Keratinocyte (primary cell): ENCODE results near the gene PHLPP2. TPM values are rescaled to one million over a fixed set of nuclear protein-coding genes. Genes with fewer than 3 reads are reported as not detected.

Experiments used
- DNase-seq: peaks from one replicate; pipeline ENCODE4 v3.0.0-alpha.2; 2011; ENCODE audit warnings: low read depth, missing footprints, low spot score
- FAIRE-seq: peaks from 2 replicates; lab custom pipeline; 2011; peaks lifted over from hg19 to GRCh38; lab: Jason Lieb, UNC
- H2AFZ ChIP-seq: 2 replicates; pipeline ENCODE4 v1.6.0; 2012; ENCODE audit warnings: low read length, control low read depth, inconsistent platforms; ENCODE audit not compliant: control insufficient read depth
- H3K27ac ChIP-seq: 2 replicates; pipeline ENCODE4 v1.5.1; 2011; ENCODE audit warnings: low read length; ENCODE audit not compliant: control insufficient read depth, insufficient read depth
- H3K27me3 ChIP-seq: 3 replicates; pipeline ENCODE4 v1.6.0; 2011; ENCODE audit warnings: low read length; ENCODE audit not compliant: control insufficient read depth, insufficient read depth; ENCODE audit errors: extremely low read depth
- H3K36me3 ChIP-seq, 2 experiments: 2 replicates in 1 of 2; 3 replicates in 1 of 2; pipeline ENCODE4 v1.5.1; 2011; ENCODE audit warnings: low read length in 2 of 2, mild to moderate bottlenecking in 1 of 2; ENCODE audit not compliant: control insufficient read depth in 2 of 2, insufficient read depth in 2 of 2; ENCODE audit errors: extremely low read depth in 1 of 2
- H3K4me1 ChIP-seq: 3 replicates; pipeline ENCODE4 v1.5.1; 2011; ENCODE audit warnings: low read length; ENCODE audit not compliant: control insufficient read depth, insufficient read depth; ENCODE audit errors: extremely low read depth
- H3K4me2 ChIP-seq: 3 replicates; pipeline ENCODE4 v1.6.0; 2011; ENCODE audit warnings: low read depth, low read length; ENCODE audit not compliant: control insufficient read depth, insufficient read depth; ENCODE audit errors: extremely low read depth
- H3K4me3 ChIP-seq, 3 experiments: fragments of 200-600 bp in 1 of 3; sonication (generic) in 1 of 3; 2 replicates in 2 of 3; 3 replicates in 1 of 3; pipeline ENCODE4 v1.5.1; 2011 to 2016; ENCODE audit warnings: low read length in 3 of 3, mild to moderate bottlenecking in 3 of 3, control low read depth in 2 of 3, inconsistent platforms in 1 of 3, low read depth in 1 of 3, mixed read lengths in 1 of 3, mixed run types in 1 of 3, moderate library complexity in 1 of 3; ENCODE audit not compliant: control insufficient read depth in 2 of 3, insufficient read depth in 2 of 3; ENCODE audit errors: extremely low read depth in 1 of 3
- H3K79me2 ChIP-seq: 2 replicates; pipeline ENCODE4 v1.6.0; 2012; ENCODE audit warnings: low read length; ENCODE audit not compliant: control insufficient read depth, insufficient read depth
- H3K9ac ChIP-seq: 3 replicates; pipeline ENCODE4 v1.6.0; 2011; ENCODE audit warnings: low read length; ENCODE audit not compliant: control insufficient read depth, insufficient read depth; ENCODE audit errors: extremely low read depth
- H3K9me1 ChIP-seq: 3 replicates; pipeline ENCODE4 v1.6.0; 2011; ENCODE audit warnings: low read length; ENCODE audit not compliant: control insufficient read depth, insufficient read depth; ENCODE audit errors: extremely low read depth
- H3K9me3 ChIP-seq: 2 replicates; pipeline ENCODE4 v1.5.1; 2012; ENCODE audit warnings: low read depth, low read length; ENCODE audit not compliant: control insufficient read depth
- H4K20me1 ChIP-seq: 3 replicates; pipeline ENCODE4 v1.6.0; 2011; ENCODE audit warnings: low read length; ENCODE audit not compliant: control insufficient read depth, insufficient read depth; ENCODE audit errors: extremely low read depth
- EZH2 ChIP-seq: IDR thresholded peaks from one replicate; pipeline ENCODE4 v1.6.1; 2012; ENCODE audit warnings: inconsistent platforms, mild to moderate bottlenecking, low read length, moderate library complexity
- dilution Hi-C: fragments of 300-500 bp; cut with MboI; formaldehyde crosslinking; loops from one replicate; pipeline ENCODE4 v1.7.0; 2020; ENCODE audit warnings: low sequenced_read_pairs; ENCODE audit not compliant: extremely low pct_ligation_motif_present
- polyA plus RNA-seq, 5 experiments: library from polyadenylated mRNA; depleted of rRNA in 3 of 5; stranded (reverse) in 3 of 5; stranded (forward) in 1 of 5; unstranded in 1 of 5; fragments of >200 nt; gene quantifications; 1 replicate in 1 of 5; 2 replicates in 3 of 5; 3 replicates in 1 of 5; pipeline versions ENCODE4 v1.2.1 to v1.2.3, GENCODE V29; 2011 to 2012; ENCODE audit warnings: missing spikeins in 2 of 5, low read depth in 1 of 5, low replicate concordance in 1 of 5
- TF ChIP-seq, protein P1 (sequence below), 3 experiments: IDR thresholded peaks in 1 of 3; conservative IDR thresholded peaks in 1 of 3; optimal IDR thresholded peaks in 1 of 3; 2 replicates in 2 of 3; 3 replicates in 1 of 3; pipeline versions ENCODE3 to v1.5.1; 2011; ENCODE audit warnings: low read length in 3 of 3, mild to moderate bottlenecking in 3 of 3, moderate library complexity in 2 of 3, control low read depth in 1 of 3, inconsistent platforms in 1 of 3; ENCODE audit not compliant: insufficient read depth in 2 of 3; ENCODE audit errors: extremely low read depth in 1 of 3

PHLPP2 gene
- polyA plus RNA-seq, 1 donor (not counting 4 experiments of a cell fraction or from before 2014, with no cell fraction given): 6.5 TPM

DNA sequence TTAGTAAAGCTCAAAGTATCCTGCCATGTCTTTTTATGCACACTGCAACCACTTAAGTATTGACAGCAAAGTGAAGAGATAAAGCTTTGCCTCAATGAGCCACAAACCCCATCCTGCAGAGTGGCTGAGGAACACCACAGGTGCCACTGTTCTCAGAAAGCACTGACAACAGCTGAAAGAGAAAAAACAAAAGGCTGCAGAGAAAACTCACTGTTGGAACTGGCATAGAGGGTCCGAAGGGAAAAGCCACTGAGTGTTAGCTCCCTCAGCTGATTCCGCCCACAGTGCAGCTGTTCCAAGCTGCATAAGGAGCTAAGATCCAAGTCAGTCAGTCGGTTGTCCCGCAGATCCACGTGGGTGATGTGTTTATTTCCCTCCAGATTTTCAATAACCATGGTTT lies 48.3 kb downstream of the PHLPP2 start:
- DNase-seq (no peak), FAIRE-seq (no peak)
- H3K9me1 ChIP-seq: no peaks in the 10 kb centered on the region
- H3K27me3 ChIP-seq: no peaks in the 10 kb centered on the region
- H3K4me3 ChIP-seq: no peak overlapping the region
- H4K20me1 ChIP-seq: no peaks in the 10 kb centered on the region
- no peak overlapping the region for H2AFZ ChIP-seq
- H3K36me3 ChIP-seq: peaks cover 2 to 6% of the 10 kb centered on the region in 2 experiments
- H3K79me2 ChIP-seq: no peaks in the 10 kb centered on the region
- H3K4me2 ChIP-seq: no peak overlapping the region
- H3K4me1 ChIP-seq: no peaks in the 10 kb centered on the region
- dilution Hi-C loops: no loop called here
- no peaks in the 10 kb centered on the region for H3K9me3 ChIP-seq
- no peak for TF ChIP-seq EZH2
- TF ChIP-seq, protein P1, sequence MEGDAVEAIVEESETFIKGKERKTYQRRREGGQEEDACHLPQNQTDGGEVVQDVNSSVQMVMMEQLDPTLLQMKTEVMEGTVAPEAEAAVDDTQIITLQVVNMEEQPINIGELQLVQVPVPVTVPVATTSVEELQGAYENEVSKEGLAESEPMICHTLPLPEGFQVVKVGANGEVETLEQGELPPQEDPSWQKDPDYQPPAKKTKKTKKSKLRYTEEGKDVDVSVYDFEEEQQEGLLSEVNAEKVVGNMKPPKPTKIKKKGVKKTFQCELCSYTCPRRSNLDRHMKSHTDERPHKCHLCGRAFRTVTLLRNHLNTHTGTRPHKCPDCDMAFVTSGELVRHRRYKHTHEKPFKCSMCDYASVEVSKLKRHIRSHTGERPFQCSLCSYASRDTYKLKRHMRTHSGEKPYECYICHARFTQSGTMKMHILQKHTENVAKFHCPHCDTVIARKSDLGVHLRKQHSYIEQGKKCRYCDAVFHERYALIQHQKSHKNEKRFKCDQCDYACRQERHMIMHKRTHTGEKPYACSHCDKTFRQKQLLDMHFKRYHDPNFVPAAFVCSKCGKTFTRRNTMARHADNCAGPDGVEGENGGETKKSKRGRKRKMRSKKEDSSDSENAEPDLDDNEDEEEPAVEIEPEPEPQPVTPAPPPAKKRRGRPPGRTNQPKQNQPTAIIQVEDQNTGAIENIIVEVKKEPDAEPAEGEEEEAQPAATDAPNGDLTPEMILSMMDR (optimal IDR thresholded peaks at IDR 0.05 in 1 of 3, IDR thresholded peaks at IDR 0.05 in 1 of 3, conservative IDR thresholded peaks at IDR 0.05 in 1 of 3; ENCODE audit: extremely low read depth in 1 of 3, insufficient read depth in 2 of 3, low read length in 3 of 3): no peak
- H3K9ac ChIP-seq: no peak overlapping the region
- no peak overlapping the region for H3K27ac ChIP-seq

DNA sequence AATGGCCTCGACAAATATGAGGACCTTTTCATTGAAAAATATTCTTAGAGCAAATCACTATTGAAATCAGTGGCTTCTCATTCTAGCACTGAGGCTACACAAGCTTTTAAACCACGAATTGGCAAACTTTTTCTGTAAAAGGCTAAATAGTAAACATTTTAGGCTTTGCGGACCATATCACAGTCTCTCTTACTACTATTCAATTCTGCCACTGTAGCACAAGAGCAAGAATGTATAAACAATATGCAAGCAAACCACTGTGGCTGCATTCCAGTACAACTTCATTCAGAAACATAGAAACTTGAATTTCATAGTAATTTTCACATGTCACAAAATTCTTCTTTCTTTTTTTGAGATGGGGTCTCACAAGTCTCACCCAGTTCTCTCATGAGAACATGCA lies 49.1 kb downstream of the PHLPP2 start:
- H3K36me3 ChIP-seq: peaks cover 2 to 10% of the 10 kb centered on the region in 2 experiments

More for the DNA sequence above, 49.1 kb downstream of the PHLPP2 start:
- TF ChIP-seq EZH2: no peak
- TF ChIP-seq, protein P1 (optimal IDR thresholded peaks at IDR 0.05 in 1 of 3, IDR thresholded peaks at IDR 0.05 in 1 of 3, conservative IDR thresholded peaks at IDR 0.05 in 1 of 3; ENCODE audit: extremely low read depth in 1 of 3, insufficient read depth in 2 of 3, low read length in 3 of 3): no peak
- H3K79me2 ChIP-seq: no peaks in the 10 kb centered on the region
- no peaks in the 10 kb centered on the region for H3K9me1 ChIP-seq
- H4K20me1 ChIP-seq: no peaks in the 10 kb centered on the region
- FAIRE-seq: no peak
- no peaks in the 10 kb centered on the region for H3K27me3 ChIP-seq
- H3K9ac ChIP-seq: no peak overlapping the region
- H3K4me1 ChIP-seq: no peaks in the 10 kb centered on the region
- H3K27ac ChIP-seq: no peak overlapping the region
- H3K4me3 ChIP-seq: no peak overlapping the region
- no peak for DNase-seq
- H3K9me3 ChIP-seq: no peaks in the 10 kb centered on the region
- no peak overlapping the region for H3K4me2 ChIP-seq
- no peak overlapping the region for H2AFZ ChIP-seq
- dilution Hi-C loops: no loop called here
